Fibroblast of peridontal ligament (primary cell): ENCODE measurements around the gene SEPTIN8.

Experiments used
- DNase-seq: peaks from one replicate; pipeline ENCODE4 v3.0.0-alpha.2; 2010; ENCODE audit errors: extremely low read depth

The SEPTIN8 gene

GRCh38 chr5:132782101-132782500 is 5.1 kb upstream of the SEPTIN8 start:
- DNase-seq = peak; percentile 35

- no peak for DNase-seq
These were observed 4.0 kb upstream of the SEPTIN8 start for GRCh38 chr5:132781029-132781428.

- no peak for DNase-seq
These were observed 3.5 kb upstream of the SEPTIN8 start for GRCh38 chr5:132780577-132780976.

GRCh38 chr5:132779961-132780360 is 2.9 kb upstream of the SEPTIN8 start:
- DNase-seq = no peak

GRCh38 chr5:132778856-132779255 is 1.8 kb upstream of the SEPTIN8 start:
- no peak for DNase-seq

- DNase-seq = no peak
These were observed 1.1 kb upstream of the SEPTIN8 start for GRCh38 chr5:132778129-132778528.

GRCh38 chr5:132776938-132777208 is 166 bp downstream of the SEPTIN8 start:
- DNase-seq = no peak

- peak; percentile 25 for DNase-seq
These were observed 705 bp downstream of the SEPTIN8 start for GRCh38 chr5:132776131-132776937.

- peak; percentile 25 for DNase-seq
These were observed 1.5 kb downstream of the SEPTIN8 start for GRCh38 chr5:132775476-132775961.

- no peak for DNase-seq
These were observed 2.1 kb downstream of the SEPTIN8 start for GRCh38 chr5:132774896-132775295.

- DNase-seq = no peak
These were observed 2.6 kb downstream of the SEPTIN8 start for GRCh38 chr5:132774406-132774805.

- DNase-seq = no peak
These were observed 3.3 kb downstream of the SEPTIN8 start for GRCh38 chr5:132773601-132774355.

GRCh38 chr5:132773114-132773513 is 3.9 kb downstream of the SEPTIN8 start:
- no peak for DNase-seq

- no peak for DNase-seq
These were observed 4.6 kb downstream of the SEPTIN8 start for GRCh38 chr5:132772291-132773070.

GRCh38 chr5:132771503-132771998 is 5.5 kb downstream of the SEPTIN8 start:
- DNase-seq = peak; percentile 67

- DNase-seq = peak; percentile 43
These were observed 6.4 kb downstream of the SEPTIN8 start for GRCh38 chr5:132770476-132771159.

- DNase-seq = no peak
These were observed 8.6 kb downstream of the SEPTIN8 start for GRCh38 chr5:132768485-132768868.

- no peak for DNase-seq
These were observed 9.9 kb downstream of the SEPTIN8 start for GRCh38 chr5:132767150-132767549.

- no peak for DNase-seq
These were observed 10.3 kb downstream of the SEPTIN8 start for GRCh38 chr5:132766806-132767055.

- DNase-seq = no peak
These were observed 10.8 kb downstream of the SEPTIN8 start for GRCh38 chr5:132766020-132766805.
